Spleen (tissue), 11 donors: Measurements from ENCODE around the gene MAP7D1. TPM values are rescaled to one million over a fixed set of nuclear protein-coding genes. Genes with fewer than 3 reads are reported as not detected.

Source experiments
- DNase-seq: peaks from one replicate; pipeline ENCODE4 v3.0.0-alpha.2; 2020
- H3K27ac ChIP-seq, 8 donors: fragments of 200-600 bp; sonication (generic) in 7 of 8; 1 replicate in 4 of 8; 2 replicates in 4 of 8; pipeline versions ENCODE4 v1.5.0 to v1.8.0; 2016 to 2021; ENCODE audit warnings: inconsistent platforms in 4 of 8, mild to moderate bottlenecking in 4 of 8, moderate library complexity in 1 of 8
- H3K27me3 ChIP-seq, 7 donors: fragments of 200-600 bp; sonication (generic) in 6 of 7; replicated peaks in 1 of 7; 1 replicate in 4 of 7; 2 replicates in 3 of 7; pipeline versions ENCODE4 v1.5.0 to v1.8.0; 2016 to 2021; ENCODE audit warnings: inconsistent platforms in 3 of 7, mild to moderate bottlenecking in 1 of 7
- H3K36me3 ChIP-seq, 6 donors: fragments of 200-600 bp; sonication (generic) in 5 of 6; 1 replicate in 4 of 6; 2 replicates in 2 of 6; pipeline versions ENCODE4 v1.5.0 to v1.8.0; 2016 to 2021; ENCODE audit warnings: inconsistent platforms in 2 of 6
- H3K4me1 ChIP-seq, 6 donors: fragments of 200-600 bp; sonication (generic) in 5 of 6; 1 replicate in 3 of 6; 2 replicates in 3 of 6; pipeline versions ENCODE4 v1.5.0 to v1.8.0; 2016 to 2021; ENCODE audit warnings: inconsistent platforms in 3 of 6
- H3K4me3 ChIP-seq, 8 donors: fragments of 200-600 bp; sonication (generic) in 7 of 8; 1 replicate in 4 of 8; 2 replicates in 4 of 8; pipeline versions ENCODE4 v1.5.0 to v1.8.0; 2016 to 2021; ENCODE audit warnings: inconsistent platforms in 4 of 8, mild to moderate bottlenecking in 4 of 8, moderate library complexity in 2 of 8
- H3K9me3 ChIP-seq, 8 donors: fragments of 200-600 bp; sonication (generic) in 7 of 8; 1 replicate in 4 of 8; 2 replicates in 4 of 8; pipeline versions ENCODE4 v1.5.0 to v1.8.0; 2016 to 2021; ENCODE audit warnings: inconsistent platforms in 4 of 8
- POLR2A ChIP-seq, 3 donors: fragments of 450-650 bp; IDR thresholded peaks; one replicate each; pipeline ENCODE4 v1.5.1; 2017; ENCODE audit warnings: antibody characterized with exemption in 3 of 3, mild to moderate bottlenecking in 1 of 3
- POLR2AphosphoS5 ChIP-seq, 3 donors: sonication (generic); formaldehyde crosslinking; IDR thresholded peaks; one replicate each; pipeline ENCODE4 v1.5.1; 2017; ENCODE audit warnings: antibody characterized with exemption in 3 of 3
- WGBS, 5 donors: extraction: QIAGEN DNeasy Blood & Tissue Kit in 3 of 5; methylation state at CpG; one replicate each; pipeline versions ENCODE4 v1.1.5 to v1.1.7; 2013 to 2018; 5-methylcytosine and 5-hydroxymethylcytosine counted together
- intact Hi-C: fragments of 100-400 bp; cut with DNase I; formaldehyde crosslinking; loops from one replicate; pipeline ENCODE4 v1.15.0; 2023; ENCODE audit warnings: low total_unique reads
- polyA plus RNA-seq, 3 donors: library from polyadenylated mRNA; stranded (reverse); fragments of 200-250 nt; gene quantifications; one replicate each; pipeline ENCODE4 v1.2.1, GENCODE V29; 2013
- total RNA-seq, 7 donors: library from RNA; depleted of rRNA in 3 of 7; stranded (reverse); fragments of >200 nt in 3 of 7; fragmentation: NEBNext Ultra II Directional in 4 of 7; extraction: Animal tissue kit (Norgen Biotek cat#: 25700) in 4 of 7; gene quantifications; one replicate each; pipeline versions ENCODE4 v1.1.0 to v1.2.1, GENCODE V29; 2016 to 2021
- TF ChIP-seq, protein P1 (sequence below), 11 experiments: fragments of 200-600 bp in 7 of 11; fragments of 450-650 bp in 4 of 11; sonication (generic) in 4 of 11; IDR thresholded peaks in 8 of 11; conservative IDR thresholded peaks in 3 of 11; 1 replicate in 7 of 11; 2 replicates in 4 of 11; pipeline versions ENCODE4 v1.4.0 to v1.8.0; 2016 to 2021; ENCODE audit warnings: antibody characterized with exemption in 11 of 11, inconsistent platforms in 4 of 11, mild to moderate bottlenecking in 1 of 11
- donor health status: healthy with polysubstance abuse.
- donor health status: DM: no; HTN: no; CAD: no; lungs with moderate emphysema.
- donor health status: DM: no; HTN: no; CAD: no.
- donor health status: Bipolar disorder and iron deficiency.
- donor health status: healthy.
- donor health status: DM: no; HTN: no; CAD: no.
- donor health status: DM: yes; HTN: yes; CAD: no.

MAP7D1 gene
- total and polyA plus RNA-seq, 10 donors = 30.4 to 116 (median 88.0) TPM

DNA sequence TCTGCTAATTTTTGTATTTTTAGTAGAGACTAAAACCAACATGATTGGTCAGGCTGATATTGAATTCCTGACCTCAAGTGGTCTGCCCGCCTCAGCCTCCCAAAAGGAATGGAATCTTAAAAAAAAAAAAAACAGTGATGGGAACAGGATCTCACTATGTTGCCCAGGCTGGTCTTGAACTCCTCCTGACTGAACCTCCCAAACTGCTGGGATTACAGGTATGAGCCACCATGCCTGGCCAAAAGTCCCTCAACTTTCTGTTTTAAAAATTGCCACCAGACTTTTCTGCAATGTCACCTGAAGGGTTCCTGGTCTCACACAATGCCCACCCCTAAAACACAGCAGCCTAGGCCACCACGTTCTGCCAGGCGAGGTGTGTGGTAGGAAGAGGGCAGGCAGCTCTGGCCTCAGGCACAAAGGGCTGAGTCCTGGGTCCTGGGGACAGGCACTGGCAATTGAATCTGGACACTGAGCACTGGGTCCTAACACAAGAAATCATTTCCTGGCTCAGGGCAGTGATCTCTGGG, 47.1 kb downstream of the MAP7D1 start:
- intact Hi-C loops = no loop called here
- H3K27me3 ChIP-seq = no peaks in the 10 kb centered on the region
- no peaks in the 10 kb centered on the region for H3K36me3 ChIP-seq
- peaks cover 0 to 21% (median 11%) of the 10 kb centered on the region in 6 donors for H3K4me1 ChIP-seq
- peak overlapping the region in 7 of 8 donors; percentile 41 to 86 (median 71) for H3K27ac ChIP-seq
- peak overlapping the region in 1 of 8 donors; percentile 33 for H3K4me3 ChIP-seq
- TF ChIP-seq POLR2A (IDR thresholded peaks at IDR 0.05) (no peak), POLR2AphosphoS5 (IDR thresholded peaks at IDR 0.05) (no peak)
- TF ChIP-seq, protein P1, sequence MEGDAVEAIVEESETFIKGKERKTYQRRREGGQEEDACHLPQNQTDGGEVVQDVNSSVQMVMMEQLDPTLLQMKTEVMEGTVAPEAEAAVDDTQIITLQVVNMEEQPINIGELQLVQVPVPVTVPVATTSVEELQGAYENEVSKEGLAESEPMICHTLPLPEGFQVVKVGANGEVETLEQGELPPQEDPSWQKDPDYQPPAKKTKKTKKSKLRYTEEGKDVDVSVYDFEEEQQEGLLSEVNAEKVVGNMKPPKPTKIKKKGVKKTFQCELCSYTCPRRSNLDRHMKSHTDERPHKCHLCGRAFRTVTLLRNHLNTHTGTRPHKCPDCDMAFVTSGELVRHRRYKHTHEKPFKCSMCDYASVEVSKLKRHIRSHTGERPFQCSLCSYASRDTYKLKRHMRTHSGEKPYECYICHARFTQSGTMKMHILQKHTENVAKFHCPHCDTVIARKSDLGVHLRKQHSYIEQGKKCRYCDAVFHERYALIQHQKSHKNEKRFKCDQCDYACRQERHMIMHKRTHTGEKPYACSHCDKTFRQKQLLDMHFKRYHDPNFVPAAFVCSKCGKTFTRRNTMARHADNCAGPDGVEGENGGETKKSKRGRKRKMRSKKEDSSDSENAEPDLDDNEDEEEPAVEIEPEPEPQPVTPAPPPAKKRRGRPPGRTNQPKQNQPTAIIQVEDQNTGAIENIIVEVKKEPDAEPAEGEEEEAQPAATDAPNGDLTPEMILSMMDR (IDR thresholded peaks at IDR 0.05 in 8 of 11, conservative IDR thresholded peaks at IDR 0.05 in 3 of 11) = no peak
- WGBS, 5 donors = 67 to 94% (median 74%) methylated on average over 3 of the region's 3 CpGs
- H3K9me3 ChIP-seq = no peaks in the 10 kb centered on the region
- DNase-seq = no peak

DNA sequence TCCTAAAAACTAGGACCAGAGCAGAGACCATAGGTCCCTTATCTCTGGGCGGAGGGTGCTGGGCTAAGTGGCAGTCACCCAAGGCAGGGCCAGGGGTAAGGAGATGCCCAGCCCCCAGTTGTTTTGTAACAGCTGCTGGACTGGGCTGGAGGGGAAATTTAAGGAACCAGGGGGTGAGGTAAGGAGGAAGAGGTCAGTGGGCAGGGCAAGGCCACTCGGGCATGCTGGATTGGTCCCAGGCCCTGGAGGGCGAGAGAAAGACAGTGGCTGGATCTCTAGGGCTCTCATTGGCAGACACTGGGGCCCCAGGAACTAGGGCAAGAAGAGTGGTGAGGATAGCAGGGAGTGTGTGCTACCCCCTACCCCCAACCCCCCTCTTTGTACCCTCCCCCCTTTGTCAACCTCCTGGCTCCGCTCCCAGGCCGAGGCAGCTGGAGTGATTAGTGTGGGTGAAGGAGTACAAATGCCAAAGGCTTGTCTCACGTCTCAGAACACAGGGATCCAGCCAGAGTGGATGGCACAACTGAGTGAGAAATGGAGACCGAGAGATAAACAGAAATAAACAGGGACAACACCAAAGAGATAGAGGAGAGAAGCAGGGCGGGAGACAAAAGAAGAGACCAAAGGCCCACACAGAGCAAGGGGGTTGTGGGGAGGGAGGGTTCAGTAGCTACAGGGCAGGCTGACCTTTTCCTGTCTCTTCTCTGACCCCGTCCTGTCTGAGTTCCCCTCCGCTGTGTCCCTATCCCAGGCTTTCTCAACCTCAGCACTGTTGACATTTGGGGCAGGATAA, 47.8 kb downstream of the MAP7D1 start:
- Histone ChIP-seq H3K27ac (peak overlapping the region in 7 of 8 donors; percentile 41 to 86 (median 71)), H3K36me3 (no peaks in the 10 kb centered on the region), H3K27me3 (no peaks in the 10 kb centered on the region), H3K4me3 (peak overlapping the region in 1 of 8 donors; percentile 33), H3K9me3 (no peaks in the 10 kb centered on the region), H3K4me1 (peaks cover 0 to 21% (median 11%) of the 10 kb centered on the region in 6 donors)
- DNase-seq = peak; percentile 87
- TF ChIP-seq, protein P1 (IDR thresholded peaks at IDR 0.05 in 8 of 11, conservative IDR thresholded peaks at IDR 0.05 in 3 of 11) = no peak
- TF ChIP-seq POLR2A (IDR thresholded peaks at IDR 0.05) (no peak), POLR2AphosphoS5 (IDR thresholded peaks at IDR 0.05) (peak; percentile 28 to 67 (median 58))
- intact Hi-C loops = no loop called here
- WGBS, 5 donors = 47 to 69% (median 52%) methylated on average over 9 to 10 of the region's 10 CpGs

DNA sequence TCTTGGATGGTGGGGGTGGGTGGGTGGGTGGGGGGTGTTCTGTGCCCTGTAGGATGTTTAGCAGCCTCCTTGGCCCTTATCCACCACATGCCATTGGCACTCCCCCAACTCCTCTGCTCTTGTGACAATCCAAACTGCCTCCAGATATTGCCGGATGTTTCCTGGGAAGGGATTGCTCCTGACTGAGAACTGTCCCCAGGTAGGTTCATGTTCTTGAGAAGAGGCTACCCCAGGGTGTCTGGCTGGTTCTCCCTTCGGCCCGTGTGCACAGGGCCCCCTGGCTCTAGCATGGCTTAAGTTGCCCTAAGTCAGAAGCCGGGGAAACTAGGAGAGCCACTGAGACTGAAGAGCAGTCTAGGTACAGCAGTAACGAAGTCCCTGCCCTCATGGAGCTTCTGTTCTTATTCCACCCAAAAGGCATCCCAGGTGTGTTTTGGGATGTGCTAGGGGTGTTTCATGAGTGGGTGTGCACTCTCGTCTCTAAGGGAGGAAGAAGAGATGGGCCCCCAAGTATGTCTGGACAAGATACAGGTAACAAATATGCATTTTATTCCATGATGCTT, 48.5 kb downstream of the MAP7D1 start:
- Histone ChIP-seq H3K36me3 (no peaks in the 10 kb centered on the region), H3K27me3 (no peaks in the 10 kb centered on the region), H3K4me1 (peaks cover 0 to 26% (median 13%) of the 10 kb centered on the region in 6 donors), H3K9me3 (no peaks in the 10 kb centered on the region), H3K4me3 (no peak overlapping the region), H3K27ac (peak overlapping the region in 5 of 8 donors; percentile 41 to 86 (median 74))
- no peak for DNase-seq
- intact Hi-C loops = no loop called here
- TF ChIP-seq POLR2A (IDR thresholded peaks at IDR 0.05) = no peak
- TF ChIP-seq POLR2AphosphoS5 (IDR thresholded peaks at IDR 0.05) = no peak
- TF ChIP-seq, protein P1 (IDR thresholded peaks at IDR 0.05 in 8 of 11, conservative IDR thresholded peaks at IDR 0.05 in 3 of 11) = no peak
- WGBS, 5 donors = 69 to 86% (median 86%) methylated on average over 6 of the region's 6 CpGs
